ENCODE data around the gene GIGYF2. TPM values are rescaled to one million over a fixed set of nuclear protein-coding genes. Genes with fewer than 3 reads are reported as not detected.

GIGYF2 gene
- total and polyA plus RNA-seq, 12 donors, result 9.9 to 71.7 (median 66.1) TPM

DNA sequence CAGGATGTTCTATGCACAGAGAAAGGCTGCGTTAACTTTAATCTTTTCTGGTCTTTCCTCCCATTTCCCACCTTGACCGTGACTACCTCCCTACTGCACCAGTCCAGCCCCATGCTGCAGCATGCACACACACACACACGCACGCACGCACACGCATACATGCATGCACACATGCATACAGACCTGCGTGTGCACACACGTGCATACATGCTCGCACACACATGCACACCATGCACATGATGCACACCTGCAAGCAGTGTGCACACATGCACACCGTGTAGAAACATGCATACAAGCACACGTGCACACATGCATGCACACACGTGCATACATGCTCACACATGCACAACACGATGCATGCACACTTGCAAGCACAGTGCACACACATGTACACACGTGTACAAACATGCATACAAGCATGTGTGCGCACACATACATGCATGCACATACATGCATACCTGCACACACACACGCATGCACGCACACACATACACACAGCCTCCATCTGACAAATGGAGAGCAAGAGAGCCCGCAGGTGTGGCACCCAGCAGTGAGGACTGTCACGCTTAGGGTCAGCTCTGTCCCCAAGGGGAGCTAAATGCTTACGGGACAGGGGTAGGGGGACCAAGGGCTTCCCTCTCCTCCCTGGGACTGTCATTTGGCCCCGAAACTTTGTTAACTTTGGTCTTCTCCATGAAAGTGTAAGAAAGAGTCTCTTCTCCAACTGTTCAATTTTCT is 191.1 kb downstream of the GIGYF2 start:
- ATAC-seq (no peak), DNase-seq (no peak)
- peaks cover 0 to 10% (median 6%) of the 10 kb centered on the region in 9 donors for H3K4me1 ChIP-seq
- H3K27ac ChIP-seq, result no peak overlapping the region
- H3K9me3 ChIP-seq, result no peaks in the 10 kb centered on the region
- no peak overlapping the region for H3K4me3 ChIP-seq
- H3K36me3 ChIP-seq, result no peaks in the 10 kb centered on the region
- 80 to 82% methylated on average over 21 of the region's 21 CpGs for WGBS, 2 donors
- H3K27me3 ChIP-seq, result peaks cover 0 to 60% (median 19%) of the 10 kb centered on the region in 7 donors
- no peak for TF ChIP-seq CTCF (IDR thresholded peaks at IDR 0.05)
- intact Hi-C loops (cut with DNase I), result no loop called here

- Histone ChIP-seq H3K27me3 (peaks cover 0 to 61% (median 15%) of the 10 kb centered on the region in 7 donors), H3K36me3 (no peaks in the 10 kb centered on the region), H3K27ac (no peak overlapping the region), H3K4me1 (peaks cover 0 to 10% (median 6%) of the 10 kb centered on the region in 9 donors), H3K9me3 (no peaks in the 10 kb centered on the region), H3K4me3 (no peak overlapping the region)
- ATAC-seq, result no peak
- no peak for DNase-seq
- intact Hi-C loops (cut with DNase I), result no loop called here
- no peak for TF ChIP-seq CTCF (IDR thresholded peaks at IDR 0.05)
- WGBS, 2 donors, result 86 to 89% methylated on average over 14 of the region's 14 CpGs
Observed at GRCh38 chr2:232888839-232889529, 191.9 kb downstream of the GIGYF2 start.

- Histone ChIP-seq H3K36me3 (no peaks in the 10 kb centered on the region), H3K27me3 (peaks cover 0 to 64% (median 17%) of the 10 kb centered on the region in 7 donors), H3K4me3 (no peak overlapping the region), H3K27ac (no peak overlapping the region), H3K4me1 (peaks cover 0 to 10% (median 6%) of the 10 kb centered on the region in 9 donors), H3K9me3 (no peaks in the 10 kb centered on the region)
- DNase-seq (no peak), ATAC-seq (no peak)
- 85 to 93% methylated on average over 5 of the region's 5 CpGs for WGBS, 2 donors
- no peak for TF ChIP-seq CTCF (IDR thresholded peaks at IDR 0.05)
- intact Hi-C loops (cut with DNase I), result no loop called here
Observed at GRCh38 chr2:232889876-232890401, 192.8 kb downstream of the GIGYF2 start.

GRCh38 chr2:232890536-232890895 is 193.4 kb downstream of the GIGYF2 start:
- no peak for ATAC-seq
- no peaks in the 10 kb centered on the region for H3K9me3 ChIP-seq
- intact Hi-C loops (cut with DNase I), result no loop called here
- peaks cover 0 to 62% (median 15%) of the 10 kb centered on the region in 7 donors for H3K27me3 ChIP-seq
- peak overlapping the region in 1 of 10 donors; percentile 13 for H3K4me3 ChIP-seq
- H3K36me3 ChIP-seq, result no peaks in the 10 kb centered on the region
- no peak for TF ChIP-seq CTCF (IDR thresholded peaks at IDR 0.05)
- WGBS, 2 donors, result 80% methylated on average over 11 of the region's 11 CpGs
- DNase-seq, result no peak
- H3K4me1 ChIP-seq, result peaks cover 0 to 10% (median 6%) of the 10 kb centered on the region in 9 donors
- H3K27ac ChIP-seq, result no peak overlapping the region
